GM06990 (cell line): Measurements from ENCODE around the gene LRRC59.
A peak's percentile ranks its signal among the peaks of the same experiment; 100 is the strongest.
"Not testable (repeated sequence)": the region's sequence is repeated elsewhere in the genome, so short reads cannot be mapped to it uniquely, and the experiment has no call there.

Experiments
- DNase-seq: peaks from one replicate; pipeline ENCODE4 v3.0.0-alpha.2; 2011; ENCODE audit not compliant: insufficient read length; ENCODE audit errors: extremely low read depth
- H3K27me3 ChIP-seq: replicated peaks from 2 replicates; pipeline ENCODE4 v1.6.0; 2011; ENCODE audit warnings: low read length; ENCODE audit not compliant: control insufficient read depth, insufficient read depth
- H3K36me3 ChIP-seq: 2 replicates; pipeline ENCODE4 v1.5.1; 2011; ENCODE audit warnings: low read length; ENCODE audit not compliant: control insufficient read depth, insufficient read depth
- H3K4me3 ChIP-seq: replicated peaks from 2 replicates; pipeline ENCODE4 v1.5.1; 2011; ENCODE audit warnings: low read depth, mild to moderate bottlenecking, control low read depth, low read length
- TF ChIP-seq, protein P1 (sequence below): IDR thresholded peaks from 2 replicates; pipeline ENCODE4 v1.5.1; 2011; ENCODE audit warnings: low read length, control low read depth, mild to moderate bottlenecking, inconsistent platforms; ENCODE audit not compliant: insufficient read depth, poor library complexity, severe bottlenecking

The LRRC59 gene

DNA sequence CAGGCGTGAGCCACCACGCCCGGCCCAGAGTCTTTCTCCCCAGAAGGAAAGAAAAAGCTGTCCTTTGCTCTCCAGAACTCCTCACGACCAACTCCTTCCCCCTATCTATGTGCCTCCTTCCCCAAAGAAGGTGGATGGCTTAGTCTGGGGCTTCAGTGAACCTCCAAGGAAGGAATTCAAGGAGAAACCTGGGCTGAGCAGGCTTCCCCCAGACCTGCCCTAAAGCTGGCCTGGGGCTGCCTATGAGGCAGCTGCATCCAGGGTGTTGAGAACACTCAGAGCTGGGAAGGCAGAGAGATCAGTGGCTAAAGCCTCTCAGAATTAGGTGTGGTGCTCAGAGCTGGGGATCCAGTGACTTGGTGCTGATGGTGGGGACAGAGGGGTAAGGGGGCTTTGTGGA, 32.5 kb upstream of the LRRC59 start:
- no peak for DNase-seq
- TF ChIP-seq, protein P1, sequence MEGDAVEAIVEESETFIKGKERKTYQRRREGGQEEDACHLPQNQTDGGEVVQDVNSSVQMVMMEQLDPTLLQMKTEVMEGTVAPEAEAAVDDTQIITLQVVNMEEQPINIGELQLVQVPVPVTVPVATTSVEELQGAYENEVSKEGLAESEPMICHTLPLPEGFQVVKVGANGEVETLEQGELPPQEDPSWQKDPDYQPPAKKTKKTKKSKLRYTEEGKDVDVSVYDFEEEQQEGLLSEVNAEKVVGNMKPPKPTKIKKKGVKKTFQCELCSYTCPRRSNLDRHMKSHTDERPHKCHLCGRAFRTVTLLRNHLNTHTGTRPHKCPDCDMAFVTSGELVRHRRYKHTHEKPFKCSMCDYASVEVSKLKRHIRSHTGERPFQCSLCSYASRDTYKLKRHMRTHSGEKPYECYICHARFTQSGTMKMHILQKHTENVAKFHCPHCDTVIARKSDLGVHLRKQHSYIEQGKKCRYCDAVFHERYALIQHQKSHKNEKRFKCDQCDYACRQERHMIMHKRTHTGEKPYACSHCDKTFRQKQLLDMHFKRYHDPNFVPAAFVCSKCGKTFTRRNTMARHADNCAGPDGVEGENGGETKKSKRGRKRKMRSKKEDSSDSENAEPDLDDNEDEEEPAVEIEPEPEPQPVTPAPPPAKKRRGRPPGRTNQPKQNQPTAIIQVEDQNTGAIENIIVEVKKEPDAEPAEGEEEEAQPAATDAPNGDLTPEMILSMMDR = no peak
- no peak overlapping the region for H3K4me3 ChIP-seq
- no peaks in the 10 kb centered on the region for H3K36me3 ChIP-seq
- no peaks in the 10 kb centered on the region for H3K27me3 ChIP-seq

DNA sequence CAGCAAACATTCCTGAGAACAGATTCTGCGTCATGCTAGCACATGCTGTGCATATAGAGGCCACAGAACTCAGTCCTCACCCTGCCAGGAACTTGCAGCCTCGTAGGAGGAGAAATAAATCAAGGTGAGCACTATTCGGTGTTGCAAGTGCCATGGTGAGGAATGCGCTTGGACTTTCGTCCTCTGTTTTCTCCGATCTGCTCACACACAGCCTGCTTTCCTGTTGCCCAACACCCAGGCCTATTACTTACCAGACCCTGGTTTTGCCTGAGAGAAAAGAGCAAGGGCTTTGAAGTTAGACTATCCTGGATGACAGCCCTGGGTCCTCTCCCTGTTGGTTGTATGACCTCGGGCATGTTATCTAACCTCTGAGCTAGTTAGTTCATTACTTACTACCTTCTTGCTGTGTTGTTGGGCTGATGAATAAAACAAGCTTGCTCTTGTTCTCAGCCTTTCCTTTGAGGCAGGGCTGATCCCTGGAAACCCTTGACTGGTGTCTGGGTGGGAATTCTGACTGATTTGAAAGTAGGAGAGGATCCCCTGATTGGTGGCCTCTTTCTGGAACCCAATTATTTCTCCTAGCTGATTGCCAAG, 31.6 kb upstream of the LRRC59 start:
- TF ChIP-seq, protein P1 = no peak
- Histone ChIP-seq H3K36me3 (no peaks in the 10 kb centered on the region), H3K27me3 (no peaks in the 10 kb centered on the region), H3K4me3 (no peak overlapping the region)
- no peak for DNase-seq

DNA sequence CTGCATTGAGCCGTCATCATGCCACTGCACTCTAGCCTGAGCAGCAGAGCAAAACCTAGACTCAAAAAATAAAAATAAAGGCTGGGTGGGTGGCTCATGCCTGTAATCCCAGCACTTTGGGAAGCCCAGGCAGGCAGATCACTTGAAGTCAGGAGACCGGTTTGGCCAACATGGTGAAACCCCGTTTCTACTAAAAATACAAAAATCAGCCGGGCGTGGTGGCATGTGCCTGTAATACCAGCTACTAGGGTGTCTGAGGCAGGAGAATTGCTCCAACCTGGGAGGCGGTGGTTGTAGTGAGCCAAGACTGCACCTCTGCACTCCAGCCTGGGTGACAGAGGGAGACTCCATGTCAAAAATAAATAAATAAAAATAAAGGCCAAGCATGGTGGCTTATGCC, 30.8 kb upstream of the LRRC59 start:
- not testable (repeated sequence) for H3K27me3 ChIP-seq, H3K4me3 ChIP-seq, DNase-seq, H3K36me3 ChIP-seq

DNA sequence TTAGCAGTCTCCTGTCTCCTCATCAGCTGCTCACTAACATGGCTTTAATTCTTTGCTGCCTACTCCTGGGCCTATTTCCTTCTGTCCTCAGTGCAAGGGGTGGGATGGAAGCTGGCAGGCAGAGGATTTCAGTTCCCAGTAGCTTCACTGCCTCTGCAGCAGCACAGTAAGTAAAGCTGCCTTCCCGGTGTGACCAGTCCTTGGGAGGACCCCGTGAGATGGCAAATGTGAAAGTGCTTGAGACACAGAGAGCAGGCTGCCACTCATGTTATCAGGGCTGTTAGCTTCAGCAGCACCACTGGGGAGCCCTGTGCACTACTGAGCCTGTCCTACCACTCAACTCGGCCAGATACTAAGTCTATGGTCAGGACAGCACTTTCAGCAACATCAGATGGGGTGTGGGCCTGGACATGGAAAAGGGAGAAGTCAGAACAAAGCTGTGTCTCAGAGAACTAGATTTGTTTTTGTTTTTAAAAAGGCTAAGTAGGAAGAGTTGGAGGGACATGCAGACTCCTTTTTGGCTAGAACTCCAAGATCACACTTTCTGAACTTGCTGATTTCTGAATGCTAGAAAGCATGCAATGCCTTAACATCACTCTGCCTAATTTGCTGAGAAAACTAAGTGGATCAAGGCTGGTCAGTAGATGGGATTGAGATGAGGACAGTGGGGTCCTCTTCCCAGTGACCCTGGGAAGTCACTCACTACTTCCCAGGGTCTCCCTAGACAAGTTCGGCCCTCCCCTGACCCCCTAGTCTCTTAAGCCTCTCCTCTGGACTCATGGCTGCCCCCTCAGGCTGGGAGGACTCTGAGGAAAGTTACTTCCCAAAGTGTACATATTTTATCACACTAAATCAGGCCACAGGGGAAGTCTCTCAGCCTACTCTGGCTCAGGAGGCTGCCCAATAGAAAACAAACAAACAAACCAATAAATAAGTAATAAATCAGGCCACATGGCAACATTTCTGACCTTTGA, 29.8 kb upstream of the LRRC59 start:
- Histone ChIP-seq H3K36me3 (no peaks in the 10 kb centered on the region), H3K4me3 (peak overlapping the region; percentile 74), H3K27me3 (no peaks in the 10 kb centered on the region)
- peak; percentile 22 for DNase-seq
- TF ChIP-seq, protein P1 = peak; percentile 54

DNA sequence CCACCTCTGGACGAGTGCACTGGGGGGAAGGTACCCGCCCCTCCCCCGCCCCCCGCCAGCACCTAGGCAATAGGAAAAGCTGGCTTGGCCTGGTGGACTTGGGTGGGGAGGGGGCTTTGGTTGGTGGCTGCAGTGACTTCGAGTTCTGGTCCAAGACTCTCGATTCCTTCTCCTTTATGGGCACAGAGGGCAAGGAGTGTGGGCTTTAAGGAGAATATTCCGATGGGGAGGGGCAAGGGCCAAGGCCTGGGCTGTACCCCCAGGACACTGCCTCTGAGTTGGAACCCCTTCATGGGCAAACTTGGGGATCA, 29.1 kb upstream of the LRRC59 start:
- TF ChIP-seq, protein P1 = no peak
- H3K4me3 ChIP-seq = peak overlapping the region; percentile 74
- DNase-seq = no peak
- H3K27me3 ChIP-seq = no peaks in the 10 kb centered on the region
- H3K36me3 ChIP-seq = no peaks in the 10 kb centered on the region

DNA sequence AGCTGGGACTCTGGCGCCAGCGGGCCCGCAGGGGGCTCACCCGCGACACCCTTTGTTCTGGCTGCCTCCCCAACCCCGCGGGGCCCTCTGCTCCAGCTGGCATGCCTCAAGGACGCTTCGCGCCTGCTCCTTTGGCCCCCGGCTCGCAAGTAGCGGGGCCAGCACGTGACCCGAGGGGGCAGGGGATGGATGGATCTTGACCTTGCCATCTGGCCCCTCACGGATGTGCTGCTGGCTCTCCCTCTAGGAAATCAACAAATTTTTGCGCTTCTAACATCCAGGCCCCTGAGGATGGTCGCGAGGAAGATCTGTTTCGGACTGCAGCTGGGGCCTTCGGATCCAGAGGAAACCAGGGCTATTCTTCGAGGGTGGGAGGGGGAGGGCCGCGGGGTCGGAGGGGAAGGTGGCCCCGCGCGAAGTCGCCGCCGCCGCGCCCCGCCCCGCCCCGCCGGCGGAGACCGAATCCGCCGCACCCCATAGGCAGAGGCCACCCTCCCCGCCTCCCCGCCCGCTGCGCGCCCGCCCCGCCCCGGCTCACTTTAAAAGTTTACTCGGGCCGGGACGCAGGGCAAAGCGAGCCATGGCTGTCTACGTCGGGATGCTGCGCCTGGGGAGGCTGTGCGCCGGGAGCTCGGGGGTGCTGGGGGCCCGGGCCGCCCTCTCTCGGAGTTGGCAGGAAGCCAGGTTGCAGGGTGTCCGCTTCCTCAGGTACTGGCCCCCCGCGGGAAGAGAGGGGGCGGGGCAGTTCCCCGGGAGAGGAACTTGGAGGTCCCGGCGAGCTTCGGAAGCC, 28.6 kb upstream of the LRRC59 start, which contains the start of gene ACSF2:
ACSF2 (plus strand) TSS at position 537 of the 790 bp plus-strand sequence; CDS start at position 581, 44 bp downstream.
- Histone ChIP-seq H3K4me3 (peak within 1 kb of the TSS; percentile 74), H3K27me3 (no peaks in the 10 kb centered on the region), H3K36me3 (no peaks in the 10 kb centered on the region)
- TF ChIP-seq, protein P1 = no peak
- peak; percentile 78 for DNase-seq
